H1 (cell line): ENCODE data around the gene SON.

ENCODE experiments used
- FOSL1 ChIP-seq: IDR thresholded peaks from 2 replicates; pipeline ENCODE4 v1.6.1; 2011; ENCODE audit warnings: mild to moderate bottlenecking, low read depth, low read length, moderate library complexity; ENCODE audit not compliant: insufficient read depth
- KDM1A ChIP-seq: fragments of 200-600, 300-600 bp; sonication (generic); IDR thresholded peaks from 2 replicates; pipeline ENCODE4 v1.7.1; 2016; ENCODE audit warnings: mild to moderate bottlenecking, low read length, borderline replicate concordance
- POLR2A ChIP-seq, 2 experiments: IDR thresholded peaks; 1 replicate in 1 of 2; 2 replicates in 1 of 2; pipeline ENCODE4 v1.6.1; 2011; ENCODE audit warnings: low read depth in 2 of 2, low read length in 2 of 2, mild to moderate bottlenecking in 2 of 2; ENCODE audit errors: control extremely low read depth in 1 of 2
- POLR2AphosphoS5 ChIP-seq: IDR thresholded peaks from 2 replicates; pipeline ENCODE4 v1.6.1; 2011; ENCODE audit warnings: low read depth, low read length
- ZNF274 ChIP-seq: IDR thresholded peaks from 2 replicates; pipeline ENCODE4 v1.7.0; 2012; ENCODE audit warnings: low read length, borderline replicate concordance; ENCODE audit errors: extremely low read depth
- TF ChIP-seq, protein P1 (sequence below), 3 experiments: IDR thresholded peaks; 1 replicate in 2 of 3; 2 replicates in 1 of 3; pipeline versions ENCODE4 v1.5.1 to v1.6.1; 2011; ENCODE audit warnings: low read length in 3 of 3, mild to moderate bottlenecking in 3 of 3, inconsistent platforms in 2 of 3, low read depth in 1 of 3, moderate library complexity in 1 of 3; ENCODE audit not compliant: insufficient read depth in 1 of 3; ENCODE audit errors: control extremely low read depth in 1 of 3

DNA sequence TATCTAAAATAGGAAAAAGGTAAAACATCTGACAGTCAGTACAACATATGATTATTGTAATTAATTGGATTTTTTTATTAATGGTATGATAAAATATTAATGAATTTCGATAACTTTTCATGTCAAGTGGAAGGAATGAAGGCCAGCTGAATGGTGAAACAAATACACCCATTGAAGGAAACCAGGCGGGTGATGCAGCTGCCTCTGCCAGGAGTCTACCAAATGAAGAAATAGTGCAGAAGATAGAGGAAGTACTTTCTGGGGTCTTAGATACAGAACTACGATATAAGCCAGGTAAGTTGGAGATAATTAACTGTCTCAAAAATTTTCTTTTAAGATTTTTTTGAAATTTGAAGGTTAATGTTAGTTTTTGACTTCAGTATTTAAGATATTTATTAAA is 3.2 kb downstream of the SON start:
- TF ChIP-seq POLR2AphosphoS5 (no peak), ZNF274 (no peak), POLR2A (IDR thresholded peaks at IDR 0.05; ENCODE audit: control extremely low read depth in 1 of 2, low read depth in 2 of 2, low read length in 2 of 2) (no peak), KDM1A (no peak), FOSL1 (no peak)
- TF ChIP-seq, protein P1, sequence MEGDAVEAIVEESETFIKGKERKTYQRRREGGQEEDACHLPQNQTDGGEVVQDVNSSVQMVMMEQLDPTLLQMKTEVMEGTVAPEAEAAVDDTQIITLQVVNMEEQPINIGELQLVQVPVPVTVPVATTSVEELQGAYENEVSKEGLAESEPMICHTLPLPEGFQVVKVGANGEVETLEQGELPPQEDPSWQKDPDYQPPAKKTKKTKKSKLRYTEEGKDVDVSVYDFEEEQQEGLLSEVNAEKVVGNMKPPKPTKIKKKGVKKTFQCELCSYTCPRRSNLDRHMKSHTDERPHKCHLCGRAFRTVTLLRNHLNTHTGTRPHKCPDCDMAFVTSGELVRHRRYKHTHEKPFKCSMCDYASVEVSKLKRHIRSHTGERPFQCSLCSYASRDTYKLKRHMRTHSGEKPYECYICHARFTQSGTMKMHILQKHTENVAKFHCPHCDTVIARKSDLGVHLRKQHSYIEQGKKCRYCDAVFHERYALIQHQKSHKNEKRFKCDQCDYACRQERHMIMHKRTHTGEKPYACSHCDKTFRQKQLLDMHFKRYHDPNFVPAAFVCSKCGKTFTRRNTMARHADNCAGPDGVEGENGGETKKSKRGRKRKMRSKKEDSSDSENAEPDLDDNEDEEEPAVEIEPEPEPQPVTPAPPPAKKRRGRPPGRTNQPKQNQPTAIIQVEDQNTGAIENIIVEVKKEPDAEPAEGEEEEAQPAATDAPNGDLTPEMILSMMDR (IDR thresholded peaks at IDR 0.05; ENCODE audit: control extremely low read depth in 1 of 3, insufficient read depth in 1 of 3, low read depth in 1 of 3, low read length in 3 of 3) = no peak
